HG02840 (cell line): ENCODE results near the gene NSD1.

ENCODE experiments used
- ATAC-seq: cut with Tn5 transposase; IDR thresholded peaks from one replicate; pipeline ENCODE4 v1.9.1; 2021; ENCODE audit warnings: mild to moderate bottlenecking, moderate library complexity, moderate number of reproducible peaks; ENCODE audit not compliant: unreplicated experiment, low FRiP score

NSD1 gene

DNA sequence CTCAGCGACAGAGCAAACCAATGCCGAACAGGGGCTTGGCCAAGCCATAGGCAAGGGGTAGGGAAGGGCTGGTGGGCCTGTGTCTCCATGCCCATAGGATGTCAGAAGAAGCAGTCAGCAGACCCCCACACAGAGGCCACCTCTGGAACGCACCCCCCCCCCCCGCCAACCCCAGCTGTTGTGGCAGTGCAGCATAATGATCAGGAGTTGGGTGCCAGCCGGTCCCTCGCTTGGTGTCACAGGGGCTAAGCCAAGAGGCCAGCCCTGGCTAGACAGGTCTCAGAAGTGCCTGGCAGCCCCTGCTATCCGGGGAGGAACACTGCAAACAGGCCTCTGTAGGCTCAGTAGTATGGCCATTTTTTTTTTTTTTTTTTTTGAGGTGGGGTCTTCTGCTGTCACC lies 181.8 kb downstream of the NSD1 start:
- no peak for ATAC-seq

DNA sequence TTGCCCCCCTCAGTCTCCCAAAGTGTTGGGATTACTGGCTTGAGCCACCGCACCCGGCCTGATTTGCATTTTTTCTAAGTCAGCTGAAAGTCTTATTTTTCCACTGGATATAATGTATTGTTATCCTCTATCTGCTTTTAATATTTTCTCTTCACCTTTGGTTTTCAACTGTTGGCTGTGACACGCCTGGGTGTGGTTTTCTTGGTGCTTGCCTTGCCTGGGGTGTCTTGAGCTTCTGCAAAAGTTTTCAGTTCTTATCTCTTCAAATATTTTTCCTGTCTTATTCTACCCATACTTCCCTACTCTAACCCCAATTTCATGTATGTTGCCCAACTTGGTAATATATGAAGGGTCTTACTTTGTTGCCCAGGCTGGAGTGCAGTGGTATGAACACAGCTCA lies 182.4 kb downstream of the NSD1 start:
- no peak for ATAC-seq

DNA sequence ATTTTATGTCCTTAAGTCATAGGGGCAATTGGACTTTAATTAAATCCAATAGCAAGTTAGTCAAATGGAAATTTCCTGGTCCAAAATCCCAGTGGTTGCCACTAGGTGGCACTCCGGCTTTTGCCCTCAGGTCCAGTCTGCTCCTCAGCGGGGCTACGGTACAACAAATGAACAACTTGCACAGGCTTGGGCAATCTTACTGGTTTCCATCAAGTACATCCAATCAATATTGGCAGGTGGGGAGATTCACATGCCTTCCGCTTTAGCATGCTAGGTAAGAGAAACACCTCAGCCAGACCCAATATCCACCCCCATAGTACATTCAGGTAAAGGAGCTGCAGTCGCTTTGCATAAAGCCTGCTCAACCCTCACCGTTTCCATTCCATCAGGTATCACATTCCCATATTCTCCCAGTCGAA lies 184.4 kb downstream of the NSD1 start:
- ATAC-seq, result no peak

DNA sequence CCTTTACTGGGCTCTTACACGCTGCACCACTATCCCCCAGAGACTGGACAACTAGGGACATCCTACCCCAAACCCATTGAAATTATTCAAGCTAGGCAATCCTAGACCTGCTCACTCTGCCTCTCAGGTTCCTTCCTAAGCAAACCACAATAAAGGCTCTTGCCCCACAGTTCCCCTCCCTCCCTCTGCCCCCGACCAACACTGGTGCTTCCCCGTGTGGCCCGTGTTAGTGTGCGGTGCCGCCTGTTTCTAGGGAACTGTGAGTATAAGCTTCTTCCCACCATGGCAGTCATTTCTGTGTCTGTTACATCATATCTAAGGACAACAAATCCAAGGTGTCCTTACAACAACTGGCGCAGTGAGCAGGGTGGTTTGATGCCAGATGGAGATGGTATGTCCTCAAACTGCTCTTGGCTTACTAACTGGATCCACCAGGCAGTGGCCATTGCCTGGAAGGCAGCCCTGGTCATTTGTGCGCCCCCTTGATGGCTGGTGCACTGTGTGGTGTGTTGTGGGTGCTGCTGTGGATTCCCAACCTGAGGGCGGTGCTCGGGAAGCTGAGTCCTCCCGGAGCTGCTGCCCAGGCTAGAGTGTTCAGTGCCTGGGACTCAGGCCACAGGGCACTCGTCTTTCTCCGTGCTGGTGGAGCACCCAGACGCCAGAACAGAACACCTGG lies 186.5 kb downstream of the NSD1 start:
- no peak for ATAC-seq

DNA sequence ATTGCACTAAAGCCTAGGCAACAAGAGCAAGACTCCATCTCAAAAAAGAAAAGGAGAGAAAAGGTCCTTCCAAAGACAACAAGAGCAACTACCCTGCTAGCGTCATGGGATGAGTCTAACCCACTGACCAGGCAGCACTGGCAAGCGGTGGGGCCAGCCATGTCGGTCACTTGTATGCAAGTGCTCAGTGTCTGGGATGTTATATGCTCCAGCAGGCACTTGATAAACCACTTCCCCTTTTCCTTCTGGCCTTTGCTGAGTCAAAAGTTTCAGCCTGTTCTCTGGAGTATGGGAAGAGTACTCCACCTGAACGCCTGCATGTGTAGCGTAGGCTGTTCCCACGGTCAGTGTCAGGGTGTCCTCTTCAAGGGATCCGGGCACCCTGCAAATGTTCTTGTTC lies 187.3 kb downstream of the NSD1 start:
- no peak for ATAC-seq

DNA sequence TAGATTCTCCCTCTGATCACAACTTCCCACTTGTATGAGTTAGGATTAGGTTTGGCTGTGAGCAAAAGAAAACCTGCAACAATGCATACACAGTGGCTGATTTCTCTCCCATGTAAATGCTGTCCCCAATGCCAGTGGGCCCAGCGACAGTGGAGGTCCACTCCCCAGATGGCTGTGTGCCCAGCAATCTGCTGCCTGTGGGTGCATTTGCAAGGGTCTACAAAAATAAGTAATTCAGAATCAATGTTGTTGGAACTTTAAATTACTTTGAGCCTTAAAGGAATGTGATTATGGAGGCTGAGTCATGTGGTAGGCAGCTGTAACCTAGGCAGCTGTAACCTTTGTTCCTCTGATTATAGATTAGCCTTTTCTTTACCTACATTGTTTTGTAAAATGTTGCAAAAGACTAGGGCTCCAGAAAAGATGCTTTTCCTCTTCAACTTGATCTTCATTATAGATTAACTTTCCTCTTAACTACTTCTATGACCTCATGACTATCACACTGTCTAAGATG lies 192.4 kb downstream of the NSD1 start:
- ATAC-seq, result no peak

DNA sequence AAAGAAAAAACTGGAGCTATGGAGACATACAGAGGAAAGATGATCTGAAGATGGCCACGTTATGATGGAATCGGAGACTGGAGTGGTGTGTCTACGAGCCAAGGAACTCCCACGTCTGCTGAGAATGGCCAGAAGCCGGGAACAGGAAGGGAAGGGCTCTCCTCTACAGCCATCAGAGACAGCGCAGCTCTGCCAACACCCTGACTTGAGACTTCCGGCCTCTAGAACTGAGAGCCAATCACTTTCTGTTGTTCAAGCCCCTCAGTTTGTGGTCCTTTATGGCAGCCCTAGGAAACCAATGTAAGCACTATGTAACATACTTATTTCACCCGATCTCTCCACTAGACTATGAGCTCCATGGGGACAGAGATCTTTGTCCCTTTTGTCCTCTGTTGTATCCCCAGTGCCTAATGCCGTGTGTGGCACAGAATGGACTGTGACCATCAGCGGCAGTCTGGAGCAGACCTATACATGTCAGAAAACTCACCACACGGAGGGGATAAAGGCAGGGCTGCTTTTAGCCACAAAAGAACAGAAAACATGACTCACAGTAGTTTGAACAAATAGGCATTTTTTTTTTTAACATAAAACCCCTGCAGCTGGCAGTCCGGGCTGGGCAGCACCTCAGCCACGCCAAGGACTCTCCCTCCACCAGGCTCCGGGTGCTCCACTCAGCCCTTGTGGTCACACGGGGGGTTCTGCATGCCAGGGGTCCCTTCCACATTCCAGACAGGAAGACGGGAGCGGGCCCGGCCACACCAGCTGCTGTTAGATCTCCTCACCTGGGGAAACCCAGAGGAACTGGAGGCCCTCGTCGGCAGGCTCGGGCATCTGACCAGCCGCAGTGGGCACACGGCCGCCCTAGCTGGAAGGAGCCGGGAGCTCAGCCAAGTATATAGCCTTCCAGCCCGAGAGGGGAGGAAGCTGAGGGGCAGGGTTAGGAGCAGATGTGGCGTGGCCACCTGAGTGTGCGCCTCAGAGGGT lies 194.3 kb downstream of the NSD1 start:
- ATAC-seq, result no peak

DNA sequence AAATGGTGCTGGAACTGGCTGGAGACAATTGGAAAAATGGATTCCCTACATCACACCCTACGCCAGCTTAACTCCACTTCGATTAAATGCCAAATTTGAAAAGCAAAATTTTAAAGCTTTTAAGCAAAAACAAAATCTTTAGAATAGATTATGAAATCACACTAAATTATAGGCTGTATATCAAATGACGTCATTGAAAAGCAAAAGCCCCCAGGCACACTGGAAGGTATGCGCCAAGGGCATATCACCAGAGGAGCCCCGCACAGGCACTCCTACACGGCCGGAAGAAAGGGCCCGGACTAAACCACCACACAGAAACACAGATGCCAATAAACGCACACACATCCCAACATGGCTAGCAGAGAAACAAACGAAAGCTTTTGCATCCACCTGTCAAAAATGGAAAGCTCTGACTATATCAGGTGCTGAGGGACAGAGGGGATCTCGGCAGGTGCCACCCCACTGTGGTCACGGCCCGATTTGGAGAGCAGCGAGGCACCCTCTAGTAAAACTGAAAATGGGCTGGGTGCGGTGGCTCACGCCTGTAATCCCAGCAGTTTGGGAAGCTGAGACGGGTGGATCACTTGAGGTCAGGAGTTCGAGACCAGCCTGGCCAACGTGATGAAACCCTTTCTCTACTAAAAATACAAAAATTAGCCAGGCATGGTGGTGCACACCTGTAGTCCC lies 195.1 kb downstream of the NSD1 start:
- no peak for ATAC-seq

DNA sequence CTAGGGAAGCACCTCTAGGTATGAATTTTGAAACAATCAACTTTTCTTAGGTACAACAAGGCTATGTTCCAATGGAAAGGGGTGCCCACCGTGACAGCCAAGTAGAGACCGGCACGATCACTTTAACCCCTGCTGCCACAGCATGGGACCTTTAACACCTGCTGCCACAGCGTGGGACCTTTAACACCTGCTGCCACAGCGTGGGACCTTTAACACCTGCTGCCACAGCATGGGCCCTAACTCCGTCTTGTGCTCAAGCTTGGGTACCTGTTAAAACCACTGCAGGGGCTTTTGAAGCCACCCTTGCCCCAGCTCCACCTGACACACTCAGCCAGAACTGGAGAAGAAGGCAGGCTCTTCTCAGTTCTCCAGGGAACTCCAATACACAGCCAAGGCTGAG lies 196.3 kb downstream of the NSD1 start:
- no peak for ATAC-seq

DNA sequence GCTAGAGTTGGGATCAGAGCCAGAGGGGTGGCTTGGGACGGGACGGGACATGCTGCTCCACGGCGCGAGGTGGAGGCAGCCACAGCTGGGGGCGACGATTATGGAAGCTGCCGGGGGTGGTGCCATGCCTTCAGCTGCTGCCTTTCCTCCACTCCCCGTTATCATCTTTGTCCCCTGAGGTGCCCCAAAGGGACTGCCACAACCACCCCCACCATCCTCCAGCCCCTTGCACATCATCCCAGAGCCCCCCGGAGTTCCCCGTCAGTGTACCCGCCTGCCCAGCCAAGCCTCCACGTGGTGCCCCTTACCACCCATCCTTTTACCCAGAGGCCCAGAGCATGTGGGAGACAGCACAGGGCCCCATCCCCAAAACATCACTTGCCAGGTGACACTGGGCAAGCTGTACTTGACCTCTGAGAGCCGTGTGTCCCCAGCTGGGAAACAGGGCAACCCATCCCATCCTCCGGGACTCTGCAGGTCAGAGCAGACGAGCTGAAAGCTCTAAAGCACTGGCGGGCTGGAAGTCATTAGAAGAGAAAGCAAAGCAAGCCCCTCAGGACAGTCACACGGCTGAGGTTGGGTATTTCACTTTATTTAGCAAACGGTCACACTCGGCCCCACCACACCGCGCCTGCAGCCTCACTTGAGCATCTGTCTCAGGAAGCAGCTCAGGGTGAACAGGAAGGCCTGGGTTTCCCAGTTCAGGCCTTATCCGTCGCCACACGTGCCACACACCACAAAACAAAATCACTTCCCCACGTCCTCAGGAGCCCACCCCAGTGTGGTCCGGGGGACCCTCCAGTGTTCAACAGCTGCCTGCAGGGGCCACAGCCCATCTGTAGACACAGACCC lies 197.6 kb downstream of the NSD1 start:
- ATAC-seq, result no peak

DNA sequence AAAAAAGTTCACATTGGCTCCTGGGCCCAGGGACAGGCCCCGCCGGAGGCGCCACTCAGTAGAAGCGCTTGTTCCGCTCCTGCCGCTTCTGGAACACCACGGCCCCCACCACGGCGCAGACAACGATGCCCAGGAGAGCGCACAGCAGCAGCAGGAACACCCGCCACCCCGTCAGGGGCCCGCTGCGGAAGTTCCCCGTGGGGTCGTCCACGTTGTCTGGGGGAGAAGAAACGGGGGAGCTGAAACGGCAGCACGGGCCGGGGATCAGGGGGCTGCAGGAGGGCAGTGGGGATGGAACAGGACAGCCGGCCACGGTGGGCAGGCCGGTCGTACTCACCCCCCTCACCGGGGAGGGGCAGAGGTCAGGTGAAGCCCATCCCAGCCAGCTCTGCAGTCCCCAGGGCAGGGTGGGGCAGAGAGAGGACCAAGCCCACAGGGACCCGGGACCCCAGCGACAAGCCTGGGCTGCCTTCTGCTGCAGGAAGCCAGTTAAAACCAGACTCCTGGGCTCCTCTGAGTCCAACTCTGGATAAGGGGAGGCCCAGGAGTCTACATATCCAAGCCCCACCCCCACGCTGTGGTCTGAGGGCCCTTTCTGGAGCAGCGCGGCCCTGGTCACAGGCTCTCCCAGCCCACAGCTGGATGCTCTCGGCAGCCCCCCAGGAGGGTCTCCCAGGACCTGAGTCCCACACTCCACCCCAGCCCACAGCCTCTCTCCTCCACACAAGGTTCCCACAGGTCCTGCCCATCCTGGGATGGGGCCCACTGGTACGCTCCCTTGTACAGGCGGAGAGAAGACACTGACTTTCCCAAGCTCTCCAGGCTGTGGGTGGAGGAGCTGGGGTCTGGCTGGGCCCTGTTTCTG lies 198.7 kb downstream of the NSD1 start:
- ATAC-seq, result no peak

DNA sequence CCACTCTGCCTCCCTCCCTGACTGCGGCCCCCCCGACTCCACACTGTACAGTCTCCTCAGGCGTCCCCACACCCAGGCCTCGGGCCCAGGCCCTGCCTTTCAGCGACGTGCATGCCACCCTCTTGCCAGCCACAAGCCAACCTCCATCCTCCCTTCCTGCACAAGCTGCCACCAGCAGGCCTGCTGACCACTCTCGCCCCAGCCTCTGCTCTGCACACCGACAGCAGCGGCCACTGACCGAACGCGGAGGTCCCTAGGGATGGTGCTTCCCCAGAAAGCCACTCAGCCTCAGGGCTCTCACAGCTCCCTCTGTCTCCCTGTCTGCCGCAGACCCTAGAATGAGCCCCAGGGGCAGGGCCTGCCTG lies 199.3 kb downstream of the NSD1 start:
- no peak for ATAC-seq

DNA sequence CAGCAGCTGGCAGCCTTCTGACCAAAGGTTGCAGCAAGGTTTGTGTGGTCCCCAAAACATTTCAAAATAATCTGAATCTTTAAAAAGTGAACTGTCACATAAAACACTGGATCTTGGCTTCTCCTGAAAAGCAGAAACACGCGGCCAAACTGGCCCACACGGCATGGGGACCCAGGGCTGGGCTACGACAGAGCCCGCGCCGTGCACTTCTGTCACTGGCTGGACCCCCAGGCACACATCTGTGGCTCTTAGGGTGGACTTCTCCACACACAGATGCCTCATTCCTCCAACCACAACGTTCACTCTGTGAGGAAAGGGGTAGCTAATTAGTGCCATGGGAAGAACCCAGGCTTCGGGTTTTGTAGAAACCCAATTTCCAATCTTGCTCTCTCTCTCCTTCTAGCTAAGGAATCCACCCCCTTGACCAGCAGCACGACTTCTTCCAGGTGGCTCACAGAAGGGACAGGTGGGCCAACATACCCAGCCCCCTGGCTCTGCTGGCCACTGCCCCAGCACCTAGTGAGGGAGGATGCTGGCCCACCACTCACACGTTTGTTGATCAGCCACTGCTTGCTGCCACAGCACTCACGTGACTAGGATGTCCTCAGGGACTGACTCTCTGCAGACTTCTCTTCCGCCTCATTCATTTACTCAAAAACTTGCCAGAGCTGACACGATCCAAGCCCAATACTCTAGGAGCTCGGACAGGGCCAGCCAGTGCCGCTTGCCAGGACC lies 200.0 kb downstream of the NSD1 start:
- no peak for ATAC-seq

DNA sequence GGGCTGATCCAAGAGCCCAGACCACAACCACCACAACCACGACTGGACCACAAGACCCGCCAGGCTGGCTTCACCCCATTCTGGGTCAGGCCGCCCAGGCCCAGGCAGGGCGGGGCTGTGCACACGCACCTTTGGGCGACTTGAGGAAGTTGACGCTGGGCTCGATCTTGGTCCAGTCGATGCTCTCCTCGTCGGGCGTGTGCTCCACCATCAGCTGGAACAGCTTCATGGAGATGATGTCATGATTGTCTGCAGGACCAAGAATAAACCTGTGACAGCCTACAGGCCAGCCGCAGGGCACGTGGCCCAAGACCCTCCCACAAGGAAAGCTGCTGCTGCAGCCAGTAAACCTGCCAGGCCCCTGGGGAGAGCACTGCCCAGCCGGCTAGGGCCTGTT lies 200.6 kb downstream of the NSD1 start:
- no peak for ATAC-seq

DNA sequence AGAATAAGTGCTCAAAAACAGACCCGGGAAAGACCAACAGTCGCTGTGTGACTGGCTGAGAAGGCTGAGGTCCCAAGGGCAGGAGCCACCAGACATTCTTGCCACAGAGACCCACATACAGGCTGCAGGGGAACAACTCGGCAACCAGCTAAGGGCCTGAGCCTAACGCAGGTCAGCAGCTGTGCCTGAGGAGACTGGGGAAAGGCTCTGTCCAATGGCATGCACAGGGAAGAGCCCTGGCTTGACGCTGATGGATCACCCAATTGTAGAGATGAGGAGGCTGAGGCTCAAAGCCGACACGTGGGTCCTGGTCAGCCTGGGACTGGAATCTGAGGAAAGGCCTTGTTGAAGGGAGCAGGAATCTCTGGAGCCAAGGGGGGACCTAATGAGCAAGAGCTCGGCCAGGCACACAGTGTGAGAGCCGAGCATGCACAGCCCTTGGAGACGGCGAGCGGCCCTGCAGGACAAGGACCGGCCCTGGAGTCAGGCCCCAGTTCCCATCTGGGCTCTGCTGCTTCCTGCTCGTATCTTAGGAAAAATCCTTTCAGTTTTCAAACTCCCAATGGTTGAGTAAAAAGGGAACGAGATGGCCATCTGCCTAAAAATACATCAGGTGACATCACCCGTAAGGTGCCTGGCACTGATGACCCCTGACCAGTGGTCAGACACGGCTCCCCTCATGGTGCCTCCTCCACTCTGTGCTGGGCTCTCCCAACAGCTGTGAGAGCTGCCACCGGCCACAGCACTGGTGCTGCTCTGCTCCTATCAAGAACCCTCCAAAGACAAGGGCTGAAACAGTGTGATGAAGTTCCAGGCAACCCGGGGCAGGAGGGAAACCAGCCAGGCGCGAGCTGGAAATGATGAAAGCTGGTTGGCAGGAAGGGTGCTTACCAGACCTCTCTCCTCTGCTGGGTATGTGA lies 201.5 kb downstream of the NSD1 start:
- no peak for ATAC-seq

DNA sequence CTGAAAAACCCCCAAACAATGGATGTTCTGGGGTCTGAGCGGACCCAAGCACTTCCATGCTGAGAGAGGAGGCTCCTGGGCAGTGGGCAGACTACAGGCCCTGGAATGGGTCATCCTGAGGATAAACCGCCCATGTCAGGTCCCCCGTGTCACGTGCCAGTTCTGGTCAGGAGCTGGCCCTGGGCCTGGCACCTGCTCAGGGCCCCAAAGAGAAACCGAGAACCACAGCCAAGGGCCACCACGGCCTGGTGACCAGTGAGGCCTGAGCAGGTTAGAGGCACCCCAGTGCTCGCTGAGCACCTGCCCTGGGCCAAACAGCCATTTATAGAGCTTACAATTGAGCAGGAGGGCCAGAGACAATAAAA lies 202.1 kb downstream of the NSD1 start:
- no peak for ATAC-seq

DNA sequence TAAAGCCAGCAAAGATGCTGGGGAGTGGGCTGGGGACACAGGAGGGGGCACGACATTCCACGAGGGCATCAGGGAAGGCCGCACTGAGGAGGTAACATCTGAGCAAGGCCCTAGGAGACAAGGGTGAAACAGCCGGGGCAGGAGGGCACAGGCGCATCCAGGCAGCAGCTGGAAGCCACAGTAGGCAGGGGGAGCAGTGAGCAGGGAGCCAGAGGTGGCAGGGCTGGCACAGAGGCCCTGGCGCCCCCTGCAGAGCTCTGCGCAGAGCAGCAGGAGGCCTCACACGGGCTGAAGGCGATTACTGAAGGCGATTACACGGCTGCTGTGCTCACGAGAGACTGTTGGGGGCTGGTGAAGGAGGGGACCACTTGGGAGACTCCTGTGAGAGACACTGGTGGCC lies 202.5 kb downstream of the NSD1 start:
- ATAC-seq, result no peak
